ENCODE results near the gene TRIM43B.
"Not testable (repeated sequence)": the region's sequence is repeated elsewhere in the genome, so short reads cannot be mapped to it uniquely, and the experiment has no call there.

The TRIM43B gene

GRCh38 chr2:95433373-95433772 is 51.2 kb downstream of the TRIM43B start:
- not testable (repeated sequence) for DNase-seq

- not testable (repeated sequence) for DNase-seq
Observed at GRCh38 chr2:95429748-95430467, 54.6 kb downstream of the TRIM43B start.

DNA sequence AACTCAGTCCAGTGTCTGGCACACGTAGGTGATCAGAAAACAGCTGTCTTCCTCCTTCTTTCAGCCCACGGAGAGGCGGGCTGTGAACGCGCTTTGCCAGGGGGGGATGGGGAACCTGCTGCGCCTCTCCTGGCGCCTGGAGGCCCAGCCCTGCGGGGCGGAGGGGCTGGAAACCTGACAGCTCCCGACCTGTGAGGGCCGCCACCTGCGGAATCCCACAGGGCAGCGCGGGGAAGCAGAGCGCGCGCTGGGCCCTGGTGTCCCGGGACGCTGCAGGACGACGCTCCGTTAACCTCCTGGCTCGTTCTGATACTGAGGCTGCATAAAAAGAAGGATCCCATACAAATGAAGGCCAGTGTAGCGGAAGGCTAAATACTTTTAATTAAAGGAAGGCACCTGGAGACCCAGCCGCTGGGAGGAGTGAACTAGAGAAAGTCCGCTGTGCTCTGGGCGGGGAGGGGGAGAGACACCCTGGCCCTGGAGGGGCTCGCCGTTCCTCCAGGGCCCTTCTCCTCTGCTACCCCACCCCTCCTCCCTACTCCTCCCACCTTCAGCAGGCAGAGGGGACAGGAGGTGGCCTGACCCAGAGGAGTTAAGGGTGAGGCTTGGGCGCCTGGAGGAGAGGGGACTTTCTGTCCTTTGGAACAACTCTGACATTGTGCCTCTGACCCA is 57.2 kb downstream of the TRIM43B start:
- not testable (repeated sequence) for DNase-seq

Data from retina (tissue), 1 donor.